KOPT-K1 (cell line): ENCODE measurements around the gene KLF13.
A peak's percentile ranks its signal among the peaks of the same experiment; 100 is the strongest.

ENCODE experiments used
- H3K27ac ChIP-seq: fragments of 200-600 bp; sonication (generic); 2 replicates; pipeline ENCODE4 v1.5.1; 2016; ENCODE audit warnings: antibody characterized with exemption, mild to moderate bottlenecking, low read depth, low read length; ENCODE audit not compliant: poor library complexity, severe bottlenecking
- H3K36me3 ChIP-seq: fragments of 200-600 bp; sonication (generic); 2 replicates; pipeline ENCODE4 v1.5.1; 2017; ENCODE audit warnings: antibody characterized with exemption, mild to moderate bottlenecking, low read length, moderate library complexity; ENCODE audit not compliant: insufficient read depth
- H3K9me3 ChIP-seq: fragments of 200-600 bp; sonication (generic); 2 replicates; pipeline ENCODE4 v1.5.1; 2017; ENCODE audit warnings: antibody characterized with exemption, low read length, mild to moderate bottlenecking; ENCODE audit not compliant: insufficient read depth, poor library complexity, severe bottlenecking

KLF13 gene

DNA sequence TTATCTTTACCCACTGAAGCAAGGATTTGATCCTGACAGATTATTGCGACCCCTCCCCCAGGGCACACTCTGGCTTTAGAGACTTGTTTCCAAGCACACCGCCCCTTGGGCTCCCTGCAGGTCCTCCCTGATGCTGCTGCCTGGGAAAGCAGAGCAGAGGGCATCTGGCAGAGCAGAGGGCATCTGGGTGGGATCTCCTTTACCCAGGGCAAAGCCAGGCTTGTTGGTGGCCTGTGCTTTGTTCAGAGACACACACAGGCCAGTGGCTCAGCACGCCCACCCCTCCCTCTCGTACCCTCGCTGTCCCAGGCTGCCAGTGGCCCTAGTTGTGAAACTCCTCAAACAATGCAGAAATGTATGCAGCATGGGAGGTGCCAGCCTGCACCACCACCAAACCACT lies 4.8 kb downstream of the KLF13 start:
- H3K36me3 ChIP-seq = peaks cover 12% of the 10 kb centered on the region
- H3K9me3 ChIP-seq = no peaks in the 10 kb centered on the region
- H3K27ac ChIP-seq = peak overlapping the region; percentile 29

DNA sequence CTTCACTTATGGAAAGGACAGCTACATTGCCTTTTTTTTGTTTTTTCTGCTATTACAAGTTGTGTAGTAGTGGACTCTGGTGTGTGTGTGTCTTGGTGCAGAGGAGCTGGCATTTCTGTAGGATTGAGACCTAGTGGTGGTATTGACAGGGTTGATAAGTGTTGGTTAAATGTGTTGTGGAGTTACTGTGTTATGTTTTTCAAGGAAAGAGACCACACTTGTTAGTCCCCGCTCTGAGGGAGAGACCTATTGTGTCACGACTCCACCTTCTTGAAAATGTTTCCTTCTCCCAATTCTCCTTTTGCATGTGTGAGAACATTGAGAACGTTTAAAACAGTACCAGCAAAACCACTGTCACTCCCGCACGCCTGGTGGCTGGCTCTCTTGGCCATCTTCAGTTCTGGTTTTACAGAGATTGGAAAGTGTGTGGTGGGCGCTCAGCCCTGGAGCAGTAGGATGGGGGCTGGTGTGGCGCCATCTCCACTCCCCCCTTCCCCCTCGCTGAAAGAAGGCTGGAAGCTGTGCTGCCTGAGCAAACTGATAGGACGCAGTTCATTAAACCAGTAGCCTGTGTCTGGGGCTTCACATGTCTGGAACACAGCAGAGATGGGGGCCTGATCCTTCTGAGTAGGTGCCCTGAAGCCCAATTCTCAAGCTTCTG lies 5.5 kb downstream of the KLF13 start:
- Histone ChIP-seq H3K27ac (peak overlapping the region; percentile 29), H3K36me3 (peaks cover 12% of the 10 kb centered on the region), H3K9me3 (no peaks in the 10 kb centered on the region)

DNA sequence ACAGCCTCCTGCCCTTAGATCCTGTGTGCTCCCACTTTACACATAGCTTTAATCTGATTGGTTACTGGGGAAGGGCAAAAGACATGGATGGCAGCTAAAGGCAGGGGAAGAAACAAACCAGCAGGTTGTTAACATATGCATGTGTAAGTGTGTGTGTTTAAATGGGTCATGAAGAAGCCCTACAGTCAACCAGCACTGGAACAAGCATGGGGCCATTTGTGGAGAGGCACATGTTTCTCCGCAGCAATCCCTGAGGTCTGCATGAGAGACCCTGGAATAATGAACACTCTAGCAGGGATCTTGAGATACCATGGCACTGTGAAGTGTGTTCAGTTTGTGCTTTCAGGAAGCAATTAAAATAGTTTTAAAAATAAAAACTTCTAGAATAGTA lies 6.0 kb downstream of the KLF13 start:
- Histone ChIP-seq H3K27ac (peak overlapping the region; percentile 29), H3K36me3 (peaks cover 12% of the 10 kb centered on the region), H3K9me3 (no peaks in the 10 kb centered on the region)

- Histone ChIP-seq H3K36me3 (peaks cover 12% of the 10 kb centered on the region), H3K27ac (no peak overlapping the region), H3K9me3 (no peaks in the 10 kb centered on the region)
Observed at GRCh38 chr15:31333119-31333518, 6.5 kb downstream of the KLF13 start.

GRCh38 chr15:31333820-31334219 lies 7.2 kb downstream of the KLF13 start:
- Histone ChIP-seq H3K9me3 (no peaks in the 10 kb centered on the region), H3K36me3 (peaks cover 12% of the 10 kb centered on the region), H3K27ac (no peak overlapping the region)

DNA sequence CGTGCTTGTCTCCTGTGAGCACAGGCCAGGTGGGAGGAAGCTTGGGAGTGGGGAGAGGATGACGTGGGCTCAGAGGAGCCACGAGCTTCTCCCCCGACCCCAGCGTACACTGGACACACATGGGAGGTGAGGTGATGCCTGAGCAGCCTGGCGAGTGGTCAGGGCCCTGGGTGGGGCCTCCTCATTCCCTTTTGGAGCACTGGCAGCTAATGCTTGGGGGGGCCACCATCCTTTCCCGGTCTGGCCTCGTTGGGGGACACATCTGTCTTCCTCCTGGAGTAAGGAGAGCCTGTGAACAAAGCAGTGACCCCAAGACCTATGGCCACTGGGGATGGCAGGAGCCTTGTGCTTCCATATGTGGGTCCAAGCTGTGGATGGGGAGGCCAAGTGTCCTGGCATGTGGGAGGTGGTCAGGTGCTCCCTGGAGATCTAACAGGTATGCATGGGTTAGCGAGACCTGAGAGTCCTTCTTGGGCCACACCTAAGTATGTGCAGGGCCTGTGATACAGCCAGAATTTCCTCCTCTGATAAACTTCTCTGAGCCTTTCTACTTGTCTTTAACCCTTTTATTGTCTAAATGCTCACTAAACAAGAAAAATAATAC lies 9.5 kb downstream of the KLF13 start:
- Histone ChIP-seq H3K36me3 (peaks cover 12% of the 10 kb centered on the region), H3K9me3 (no peaks in the 10 kb centered on the region), H3K27ac (no peak overlapping the region)

DNA sequence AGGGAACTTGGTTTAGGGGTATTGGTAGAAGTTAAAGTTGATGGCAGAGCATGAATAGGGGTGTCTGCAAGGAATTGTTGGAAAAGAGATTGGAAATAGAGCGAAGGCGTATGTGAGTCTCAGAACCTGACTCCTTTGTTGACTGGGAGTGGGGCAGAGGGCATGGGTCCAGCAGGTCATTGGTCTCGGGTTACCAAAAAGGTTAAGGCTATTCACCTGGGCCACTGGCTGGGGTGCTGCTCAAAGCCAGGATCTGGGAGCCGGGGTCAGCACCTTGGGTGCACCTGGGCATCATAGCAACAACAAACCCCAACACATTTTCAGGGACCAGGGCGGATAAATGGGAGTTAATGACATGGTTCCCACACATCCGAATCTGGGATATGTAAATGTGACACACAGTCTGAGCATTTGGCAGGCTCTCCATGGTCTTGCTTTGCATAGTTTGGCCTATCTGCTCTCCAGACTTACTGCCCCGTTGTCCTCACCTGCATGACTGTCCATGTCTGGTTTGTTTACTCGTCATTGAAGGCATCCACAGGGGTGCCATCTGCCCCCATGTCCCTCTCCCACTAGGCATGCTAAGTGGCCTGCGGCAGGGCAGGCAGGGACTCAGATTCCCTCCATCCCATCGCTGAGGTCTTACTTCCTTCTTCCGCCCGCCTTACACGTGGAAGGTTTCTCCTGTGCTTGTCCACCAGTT lies 10.1 kb downstream of the KLF13 start:
- H3K36me3 ChIP-seq = peaks cover 16% of the 10 kb centered on the region
- no peak overlapping the region for H3K27ac ChIP-seq
- no peaks in the 10 kb centered on the region for H3K9me3 ChIP-seq

DNA sequence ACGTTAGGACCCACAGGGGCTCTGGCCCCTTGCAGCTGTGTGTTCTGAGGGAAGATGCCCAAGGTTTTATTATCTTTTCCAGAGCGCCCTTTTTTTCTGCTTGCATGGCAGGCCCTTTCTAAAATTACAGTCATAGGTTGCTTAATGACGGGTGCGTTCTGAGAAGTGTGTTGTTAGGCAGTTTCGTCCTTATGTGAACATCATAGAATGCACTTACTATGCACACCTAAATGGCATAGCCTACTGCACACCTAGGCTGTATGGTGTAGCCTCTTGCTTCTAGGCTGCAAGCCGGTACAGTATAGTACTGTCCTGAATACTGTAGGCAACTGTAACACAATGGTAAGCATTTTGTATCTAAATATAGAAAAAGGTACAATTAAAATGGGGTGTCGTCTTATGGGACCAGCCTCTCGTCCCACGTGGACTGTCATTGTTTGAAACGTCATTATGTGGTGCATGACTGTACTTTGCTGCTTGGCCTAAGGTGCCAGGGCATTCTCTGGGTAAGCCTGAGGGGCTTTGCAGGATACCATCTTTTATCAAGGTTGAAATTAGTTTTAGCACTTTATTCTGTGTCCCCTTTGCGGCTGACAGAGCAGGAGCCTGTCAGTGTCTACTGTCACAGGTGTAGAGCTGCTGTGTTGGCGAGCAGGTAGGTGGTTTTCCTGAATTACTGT lies 10.9 kb downstream of the KLF13 start:
- no peaks in the 10 kb centered on the region for H3K9me3 ChIP-seq
- H3K36me3 ChIP-seq = peaks cover 22% of the 10 kb centered on the region
- H3K27ac ChIP-seq = no peak overlapping the region

GRCh38 chr15:31338318-31338878 lies 11.8 kb downstream of the KLF13 start:
- peaks cover 22% of the 10 kb centered on the region for H3K36me3 ChIP-seq
- no peaks in the 10 kb centered on the region for H3K9me3 ChIP-seq
- peak overlapping the region; percentile 42 for H3K27ac ChIP-seq

DNA sequence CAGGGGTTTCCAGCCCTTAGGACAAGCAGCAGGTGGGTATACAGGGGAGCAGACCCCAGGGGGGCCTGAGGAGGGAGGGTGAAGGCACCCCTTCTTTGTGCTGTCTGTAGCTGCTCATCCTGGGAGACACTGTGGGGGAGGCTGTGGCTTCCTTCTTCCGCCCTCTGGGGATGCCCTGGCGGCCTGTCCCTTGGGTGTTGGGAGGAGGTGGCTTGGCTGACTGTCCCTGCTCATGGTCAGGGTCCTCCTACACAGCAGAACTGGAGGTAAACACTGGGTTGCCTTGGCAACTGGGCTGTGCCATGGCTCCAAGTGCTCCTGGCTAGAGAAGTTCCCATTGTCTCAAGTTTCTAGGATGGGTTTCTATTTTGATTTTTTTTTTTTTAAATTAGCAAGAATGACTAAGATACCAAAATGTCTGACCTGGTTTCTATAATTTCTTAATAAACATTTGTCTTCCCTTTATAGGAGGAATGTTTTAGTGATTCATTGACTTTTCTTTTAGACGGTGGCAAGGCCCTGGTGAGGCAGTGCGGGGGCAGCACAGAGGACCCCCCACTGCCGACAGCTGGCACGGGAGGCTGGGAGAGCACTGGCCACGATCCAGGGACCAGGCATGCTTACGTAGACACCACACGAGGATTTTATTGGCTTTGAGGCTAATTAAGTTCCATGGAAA lies 12.4 kb downstream of the KLF13 start:
- H3K9me3 ChIP-seq = no peaks in the 10 kb centered on the region
- peaks cover 22% of the 10 kb centered on the region for H3K36me3 ChIP-seq
- H3K27ac ChIP-seq = peak overlapping the region; percentile 42

GRCh38 chr15:31339558-31339895 lies 12.9 kb downstream of the KLF13 start:
- Histone ChIP-seq H3K9me3 (no peaks in the 10 kb centered on the region), H3K27ac (peak overlapping the region; percentile 30), H3K36me3 (peaks cover 22% of the 10 kb centered on the region)

DNA sequence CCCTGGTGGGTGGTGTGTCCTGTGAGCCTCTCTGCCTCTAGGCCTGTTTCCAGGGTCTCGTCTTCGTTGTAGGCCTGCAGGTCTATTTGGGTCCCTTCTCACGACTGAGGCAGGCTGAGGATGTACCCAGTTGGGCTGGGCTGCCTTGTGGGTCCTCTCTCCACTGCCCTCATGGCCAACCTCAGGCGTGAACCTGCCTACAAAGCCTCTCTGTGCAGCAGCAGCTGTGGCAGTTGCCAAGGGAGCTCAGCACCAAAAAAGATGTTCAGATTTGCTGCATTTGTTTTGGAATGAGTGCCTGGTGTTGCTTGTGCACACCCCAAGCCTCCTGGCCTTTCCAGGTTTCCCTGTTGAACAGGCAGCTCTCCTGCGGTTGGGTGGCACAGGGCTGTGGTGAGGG lies 13.4 kb downstream of the KLF13 start:
- Histone ChIP-seq H3K9me3 (no peaks in the 10 kb centered on the region), H3K36me3 (peaks cover 22% of the 10 kb centered on the region), H3K27ac (peak overlapping the region; percentile 30)

GRCh38 chr15:31340592-31340991 lies 14.0 kb downstream of the KLF13 start:
- H3K27ac ChIP-seq = peak overlapping the region; percentile 43
- peaks cover 22% of the 10 kb centered on the region for H3K36me3 ChIP-seq
- H3K9me3 ChIP-seq = no peaks in the 10 kb centered on the region

- peaks cover 22% of the 10 kb centered on the region for H3K36me3 ChIP-seq
- peak overlapping the region; percentile 43 for H3K27ac ChIP-seq
- no peaks in the 10 kb centered on the region for H3K9me3 ChIP-seq
Observed at GRCh38 chr15:31341071-31341470, 14.4 kb downstream of the KLF13 start.
